GM13977 (cell line): ENCODE data around the gene CD48.
A peak's percentile ranks its signal among the peaks of the same experiment; 100 is the strongest.

Experiments
- DNase-seq: peaks from one replicate; pipeline ENCODE4 v3.0.0; 2012; ENCODE audit warnings: low spot score
- CTCF ChIP-seq: IDR thresholded peaks from 2 replicates; pipeline ENCODE4 v1.5.1; 2012; ENCODE audit warnings: mild to moderate bottlenecking, control low read depth; ENCODE audit not compliant: insufficient read depth; ENCODE audit errors: extremely low read depth, missing control alignments
- in situ Hi-C: fragments of 300-500 bp; cut with MboI; formaldehyde crosslinking; loops from one replicate; pipeline ENCODE4 v1.12.0; 2022; ENCODE audit warnings: low sequenced_read_pairs, low pct_unique_long_range_greater_than_20kb, mixed read lengths, inconsistent platforms; ENCODE audit not compliant: unreplicated experiment

The CD48 gene

DNA sequence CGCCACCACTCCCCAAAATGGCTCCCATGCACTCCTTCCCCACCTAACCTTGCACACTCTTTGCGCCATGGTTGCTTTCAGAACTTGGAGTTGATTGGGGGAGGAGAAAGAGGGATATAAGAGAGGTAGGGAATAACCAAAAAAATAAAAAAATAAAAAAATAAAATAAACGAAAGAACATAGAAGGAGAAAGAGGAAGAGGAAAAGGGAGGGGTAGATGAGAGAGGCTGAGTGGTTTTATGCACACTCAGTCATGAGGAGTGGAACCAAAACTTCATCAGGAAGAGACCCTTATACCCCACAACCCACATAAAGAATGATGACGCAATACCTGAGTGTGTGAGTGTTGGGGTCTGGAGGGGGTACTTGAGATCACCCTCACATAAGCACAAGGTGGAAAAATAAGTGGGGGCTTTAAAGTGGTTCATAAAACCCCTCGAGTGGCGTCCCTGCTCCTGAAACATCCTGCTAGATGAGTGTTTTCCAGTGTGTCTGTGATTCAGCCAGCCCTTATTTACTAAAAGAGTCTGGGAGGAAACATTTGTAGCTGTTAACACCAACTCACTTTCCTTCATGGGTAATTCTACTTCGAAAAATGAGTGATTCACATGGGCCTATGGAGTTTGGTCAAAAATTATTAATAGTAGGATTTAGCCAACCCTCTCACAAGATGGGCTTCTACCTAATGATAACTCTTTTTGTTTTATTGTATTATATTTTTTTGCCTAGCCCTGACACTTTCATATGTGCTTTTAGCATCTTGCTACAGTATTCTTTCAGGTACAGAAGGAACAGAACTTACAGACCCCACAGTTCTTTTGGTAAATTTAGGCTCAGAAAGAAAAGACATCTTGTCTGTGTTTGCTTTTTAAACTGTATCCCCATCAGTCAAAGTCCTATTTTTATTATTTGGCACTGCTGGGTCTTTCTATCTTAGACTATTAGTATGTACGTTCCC, 70.0 kb downstream of the CD48 start:
- in situ Hi-C loops: no loop called here

DNA sequence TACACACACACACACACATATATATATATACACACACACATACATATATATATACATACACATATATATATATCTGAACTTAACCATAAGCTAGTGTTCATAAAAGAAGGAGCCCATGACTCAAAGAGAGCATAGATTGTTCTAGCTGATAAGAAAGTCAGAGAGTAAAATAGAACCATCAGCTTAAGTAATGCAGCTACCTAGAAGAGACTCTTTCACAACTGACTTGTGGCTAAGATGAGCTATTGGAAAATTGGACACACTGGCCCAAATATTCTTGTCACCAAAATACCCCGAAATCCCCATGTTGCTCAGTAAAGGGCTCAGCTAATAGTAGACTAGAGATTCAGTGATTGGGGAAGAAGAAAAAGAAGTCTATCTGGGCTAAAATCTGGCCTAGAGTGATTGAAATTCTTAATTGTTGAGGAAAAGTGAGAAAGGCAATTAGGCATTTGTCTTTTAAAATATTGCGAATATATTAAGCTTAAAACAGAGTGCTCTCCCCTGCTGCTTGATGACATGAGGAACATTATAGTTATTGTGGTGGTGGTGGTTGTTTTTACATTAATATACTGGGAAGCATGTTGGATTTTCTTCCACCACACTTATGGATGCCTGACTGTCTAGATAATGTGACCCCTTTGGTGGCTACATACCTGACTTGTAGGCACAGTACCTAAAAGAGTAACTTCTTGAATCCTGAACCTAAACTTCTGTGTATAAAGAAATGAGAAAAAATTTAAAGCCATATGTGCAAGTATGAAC, 71.1 kb downstream of the CD48 start:
- in situ Hi-C loops: no loop called here
- TF ChIP-seq CTCF: no peak

More for the DNA sequence above, 70.0 kb downstream of the CD48 start:
- DNase-seq: no peak
- TF ChIP-seq CTCF: no peak

DNA sequence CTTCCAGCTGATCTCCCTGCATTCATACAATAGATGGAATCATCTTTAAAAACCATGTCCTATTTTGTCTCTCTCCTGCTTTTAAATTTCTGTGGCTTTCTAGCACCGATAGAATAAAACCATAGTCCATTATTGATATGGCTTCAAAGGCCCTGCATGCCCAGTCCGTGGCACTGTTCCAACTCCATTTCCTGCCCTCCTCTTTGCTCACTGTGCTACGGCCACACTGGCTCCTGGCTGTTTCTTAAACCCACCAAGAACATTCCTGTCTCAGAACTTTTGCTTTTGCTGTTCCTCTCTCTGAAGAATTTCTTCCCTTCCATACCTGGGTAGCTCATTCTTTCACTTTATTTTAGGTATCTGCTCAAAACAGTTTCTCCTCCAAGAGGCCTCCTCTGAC, 72.0 kb downstream of the CD48 start:
- DNase-seq: no peak
- no peak for TF ChIP-seq CTCF
- in situ Hi-C loops: no loop called here

More for the DNA sequence above, 71.1 kb downstream of the CD48 start:
- no peak for DNase-seq

DNA sequence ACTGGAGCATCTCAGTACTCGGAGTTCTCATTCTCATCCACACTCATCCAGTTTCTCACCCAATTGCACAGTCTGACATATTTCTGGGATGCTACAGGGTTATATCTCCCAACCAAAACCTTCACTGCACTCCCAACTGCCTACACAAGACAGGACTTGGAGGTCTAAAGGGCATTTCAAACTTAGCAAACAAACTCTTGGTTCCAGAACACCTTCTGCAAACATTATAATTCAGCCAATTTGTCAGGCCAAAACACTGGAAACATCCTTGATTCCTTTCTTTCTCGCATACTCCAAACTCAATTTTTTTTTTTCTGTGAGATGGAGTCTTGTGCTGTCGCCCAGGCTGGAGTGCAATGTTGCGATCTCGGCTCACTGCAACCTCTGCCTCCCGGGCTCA, 72.7 kb downstream of the CD48 start:
- TF ChIP-seq CTCF: no peak

GRCh38 chr1:160638540-160638857, 73.1 kb downstream of the CD48 start:
- DNase-seq: no peak
- no peak for TF ChIP-seq CTCF
- in situ Hi-C loops: no loop called here

More for the DNA sequence above, 72.7 kb downstream of the CD48 start:
- in situ Hi-C loops: no loop called here
- no peak for DNase-seq

- no peak for TF ChIP-seq CTCF
- in situ Hi-C loops: no loop called here
- DNase-seq: peak; percentile 45
These were observed 73.6 kb downstream of the CD48 start for GRCh38 chr1:160637821-160638539.
